ENCODE results near the gene PCYT2.

DNA sequence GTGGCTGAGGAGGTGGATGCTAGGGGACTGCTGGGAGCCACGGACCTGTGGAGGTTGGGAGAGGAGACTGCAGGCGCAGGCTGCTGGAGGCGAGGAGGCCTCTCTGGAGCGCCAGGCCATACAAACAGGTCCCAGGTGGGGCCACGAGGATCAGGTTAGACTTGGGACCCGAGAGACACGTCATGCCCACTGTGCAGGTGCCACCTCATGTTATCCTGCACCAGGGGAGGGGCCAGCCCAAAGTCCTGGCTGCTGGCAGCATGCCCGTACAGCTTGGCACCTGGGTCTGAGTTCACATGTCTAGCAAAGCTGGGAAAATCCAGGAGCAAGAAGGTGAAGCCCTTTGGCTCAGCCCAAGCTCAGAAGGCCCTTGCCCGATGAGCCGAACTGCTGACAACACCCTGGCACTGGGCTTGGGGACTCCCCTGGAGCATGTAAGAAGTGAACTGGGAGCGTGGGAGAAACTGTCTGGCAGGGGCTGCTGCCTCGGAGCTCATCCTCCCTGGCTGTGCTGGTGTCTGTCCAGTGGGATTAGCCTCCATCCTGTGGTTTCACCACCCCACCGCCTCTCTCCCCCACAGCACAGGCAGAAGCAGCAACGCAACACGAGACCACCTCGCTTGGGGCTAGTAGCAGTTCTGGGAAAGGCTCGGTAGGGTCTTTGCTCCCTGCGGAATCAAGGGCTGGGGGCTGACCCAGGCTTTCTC lies 45.3 kb downstream of the PCYT2 start:
- TF ChIP-seq POLR2AphosphoS5 (IDR thresholded peaks at IDR 0.05), result no peak
- no peak for TF ChIP-seq CTCF (IDR thresholded peaks at IDR 0.05)
- TF ChIP-seq EP300 (IDR thresholded peaks at IDR 0.05), result no peak
